HepG2 (cell line): ENCODE data around the gene GIPC2.

Source experiments
- KAT8 ChIP-seq: IDR thresholded peaks from 2 replicates; pipeline ENCODE4 v1.6.1; 2016; ENCODE audit warnings: missing genetic modification reagents, missing compliant biosample characterization
- ZNF12 ChIP-seq: sonication (generic); formaldehyde crosslinking; IDR thresholded peaks from 2 replicates; pipeline ENCODE4 v1.5.0; 2020; ENCODE audit warnings: missing genetic modification reagents

DNA sequence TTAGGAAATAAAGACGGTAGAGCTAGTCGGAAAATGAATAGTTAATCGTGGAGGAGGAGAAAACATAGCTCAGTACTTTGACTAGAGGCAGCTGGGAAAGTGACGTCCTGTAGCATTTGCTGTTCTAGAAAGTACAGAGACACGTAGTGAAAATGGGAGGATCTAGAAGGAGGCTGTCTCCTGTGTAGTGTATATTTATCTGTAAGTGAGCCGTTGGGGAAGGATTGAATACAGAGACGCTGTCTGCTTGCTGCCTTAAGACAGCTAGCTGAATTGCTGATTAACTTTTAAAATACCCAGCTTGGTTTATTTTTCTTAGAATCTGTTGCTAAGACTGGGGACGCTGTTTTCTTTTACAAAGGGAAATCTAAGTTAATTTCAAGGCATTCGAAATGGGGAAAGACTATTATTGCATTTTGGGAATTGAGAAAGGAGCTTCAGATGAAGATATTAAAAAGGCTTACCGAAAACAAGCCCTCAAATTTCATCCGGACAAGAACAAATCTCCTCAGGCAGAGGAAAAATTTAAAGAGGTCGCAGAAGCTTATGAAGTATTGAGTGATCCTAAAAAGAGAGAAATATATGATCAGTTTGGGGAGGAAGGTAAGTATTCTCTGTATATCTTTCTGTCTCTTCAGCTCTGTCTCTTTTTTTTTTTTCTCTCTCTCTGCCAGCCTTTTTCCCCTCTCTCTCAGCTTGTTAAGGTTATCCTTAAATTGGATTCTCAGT, 40.9 kb upstream of the GIPC2 start, which contains the start of gene DNAJB4:
- TF ChIP-seq ZNF12 (CRISPR knock-in tag) (no peak), KAT8 (CRISPR knock-in tag) (no peak; the same call in 1 of the 2 replicates)
